Esophagus squamous epithelium (tissue), 5 donors: ENCODE results near the gene ANO6. TPM values are rescaled to one million over a fixed set of nuclear protein-coding genes. Genes with fewer than 3 reads are reported as not detected.
A peak's percentile ranks its signal among the peaks of the same experiment; 100 is the strongest.

Source experiments
- DNase-seq: peaks from one replicate; lab custom pipeline; 2025; lab: John Stamatoyannopoulos, UW
- H3K27ac ChIP-seq, 4 donors: fragments of 200-600 bp; sonication (generic); one replicate each; pipeline ENCODE4 v1.5.1; 2016 to 2019; ENCODE audit warnings: mild to moderate bottlenecking in 1 of 4
- H3K27me3 ChIP-seq, 4 donors: fragments of 200-600 bp; sonication (generic); 1 replicate in 3 of 4; 2 replicates in 1 of 4; pipeline versions ENCODE4 v1.5.1 to v1.6.0; 2017 to 2021; ENCODE audit warnings: antibody characterized with exemption in 1 of 4
- H3K36me3 ChIP-seq, 3 donors: fragments of 200-600 bp; sonication (generic); one replicate each; pipeline ENCODE4 v1.5.1; 2016 to 2019
- H3K4me1 ChIP-seq, 3 donors: fragments of 200-600 bp; sonication (generic); one replicate each; pipeline ENCODE4 v1.5.1; 2017 to 2019
- H3K4me3 ChIP-seq, 4 donors: fragments of 200-600 bp; sonication (generic); 1 replicate in 3 of 4; 2 replicates in 1 of 4; pipeline ENCODE4 v1.5.1; 2016 to 2019; ENCODE audit warnings: mild to moderate bottlenecking in 2 of 4, moderate library complexity in 1 of 4
- H3K9me3 ChIP-seq, 3 donors: fragments of 200-600 bp; sonication (generic); one replicate each; pipeline ENCODE4 v1.5.1; 2016 to 2019
- CTCF ChIP-seq, 6 experiments: fragments of 450-650 bp in 4 of 6; fragments of 200-600 bp in 2 of 6; sonication (generic) in 2 of 6; IDR thresholded peaks; one replicate each; pipeline ENCODE4 v1.5.1; 2016 to 2019; ENCODE audit warnings: antibody characterized with exemption in 6 of 6, mild to moderate bottlenecking in 4 of 6, moderate library complexity in 4 of 6
- POLR2A ChIP-seq, 4 donors: fragments of 450-650 bp; IDR thresholded peaks; one replicate each; pipeline ENCODE4 v1.6.1; 2017; ENCODE audit warnings: antibody characterized with exemption in 4 of 4, mild to moderate bottlenecking in 4 of 4, moderate library complexity in 3 of 4
- WGBS, 2 donors: methylation state at CpG; one replicate each; pipeline ENCODE4 v1.1.5; 2018; 5-methylcytosine and 5-hydroxymethylcytosine counted together
- intact Hi-C: fragments of 100-400 bp; cut with DNase I; formaldehyde crosslinking; loops from one replicate; pipeline ENCODE4 v1.15.0; 2022
- total RNA-seq, 4 donors: library from RNA; depleted of rRNA; stranded (reverse); fragments of >200 nt; gene quantifications; one replicate each; pipeline ENCODE4 v1.1.0, GENCODE V29; 2016
- donor health status: DM: yes; HTN: yes; CAD: no.

The ANO6 gene
- total RNA-seq, 4 donors from 2014 or later = 13.0 to 40.8 (median 25.1) TPM

DNA sequence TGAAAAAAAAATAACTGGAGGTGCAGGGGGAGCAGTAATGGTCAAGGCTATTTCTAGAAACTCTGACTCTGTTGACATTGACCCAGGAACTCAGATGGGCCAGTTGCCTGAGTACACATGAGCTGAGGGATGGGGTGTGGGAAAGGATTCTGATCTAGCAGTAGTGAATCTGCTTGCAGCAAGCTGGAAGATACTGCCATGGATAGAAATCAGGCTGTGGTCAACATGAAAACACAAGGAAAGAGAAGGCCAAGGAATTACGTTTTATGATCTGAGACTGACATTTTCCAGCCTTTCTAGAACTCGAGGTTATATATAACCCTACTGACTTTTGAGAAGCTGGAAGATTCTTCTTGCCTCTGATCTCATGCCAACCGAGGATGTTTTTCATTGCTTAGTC is 90.0 kb downstream of the ANO6 start:
- peaks cover 10 to 70% (median 21%) of the 10 kb centered on the region in 3 donors for H3K4me1 ChIP-seq
- WGBS, 2 donors = 64 to 80% methylated on average over 3 of the region's 3 CpGs

GRCh38 chr12:45309836-45310626 is 94.1 kb downstream of the ANO6 start:
- Histone ChIP-seq H3K27ac (peak overlapping the region in 2 of 4 donors; percentile 38 to 70), H3K4me3 (no peak overlapping the region), H3K4me1 (peaks cover 0 to 39% (median 12%) of the 10 kb centered on the region in 3 donors), H3K27me3 (no peaks in the 10 kb centered on the region), H3K36me3 (peaks cover 0 to 11% (median 0%) of the 10 kb centered on the region in 3 donors), H3K9me3 (no peaks in the 10 kb centered on the region)
- DNase-seq = no peak
- intact Hi-C loops = no loop called here
- TF ChIP-seq CTCF (IDR thresholded peaks at IDR 0.05) (no peak), POLR2A (IDR thresholded peaks at IDR 0.05) (no peak)
- WGBS, 2 donors = 63 to 64% methylated on average over 1 of the region's 1 CpG

More for the DNA sequence above, 90.0 kb downstream of the ANO6 start:
- Histone ChIP-seq H3K27ac (peak overlapping the region in 3 of 4 donors; percentile 36 to 78 (median 72)), H3K27me3 (no peaks in the 10 kb centered on the region), H3K36me3 (no peaks in the 10 kb centered on the region), H3K9me3 (no peaks in the 10 kb centered on the region), H3K4me3 (no peak overlapping the region)
- TF ChIP-seq CTCF (IDR thresholded peaks at IDR 0.05) (no peak), POLR2A (IDR thresholded peaks at IDR 0.05) (no peak)
- DNase-seq = no peak
- intact Hi-C loops = no loop called here

GRCh38 chr12:45310627-45310968 is 94.7 kb downstream of the ANO6 start:
- Histone ChIP-seq H3K27ac (peak overlapping the region in 2 of 4 donors; percentile 38 to 70), H3K27me3 (no peaks in the 10 kb centered on the region), H3K36me3 (peaks cover 0 to 17% (median 0%) of the 10 kb centered on the region in 3 donors), H3K9me3 (no peaks in the 10 kb centered on the region), H3K4me1 (peaks cover 0 to 33% (median 10%) of the 10 kb centered on the region in 3 donors), H3K4me3 (no peak overlapping the region)
- no peak for DNase-seq
- intact Hi-C loops = no loop called here
- WGBS, 2 donors = 57 to 67% methylated on average over 1 of the region's 1 CpG
- TF ChIP-seq POLR2A (IDR thresholded peaks at IDR 0.05) = no peak
- TF ChIP-seq CTCF (IDR thresholded peaks at IDR 0.05) = no peak

- Histone ChIP-seq H3K27me3 (no peaks in the 10 kb centered on the region), H3K9me3 (no peaks in the 10 kb centered on the region), H3K4me1 (peaks cover 0 to 25% (median 8%) of the 10 kb centered on the region in 3 donors), H3K4me3 (no peak overlapping the region), H3K36me3 (peaks cover 0 to 24% (median 0%) of the 10 kb centered on the region in 3 donors), H3K27ac (no peak overlapping the region)
- 92 to 97% methylated on average over 1 of the region's 1 CpG for WGBS, 2 donors
- intact Hi-C loops = no loop called here
- TF ChIP-seq POLR2A (IDR thresholded peaks at IDR 0.05) (no peak), CTCF (IDR thresholded peaks at IDR 0.05) (no peak)
- DNase-seq = no peak
Observed at GRCh38 chr12:45312012-45312411, 96.1 kb downstream of the ANO6 start.

GRCh38 chr12:45314770-45315169 is 98.9 kb downstream of the ANO6 start:
- no peak for TF ChIP-seq CTCF (IDR thresholded peaks at IDR 0.05)
- TF ChIP-seq POLR2A (IDR thresholded peaks at IDR 0.05) = no peak
- no peak overlapping the region for H3K27ac ChIP-seq
- WGBS, 2 donors = 88 to 100% methylated on average over 1 of the region's 1 CpG
- H3K4me3 ChIP-seq = no peak overlapping the region
- H3K27me3 ChIP-seq = no peaks in the 10 kb centered on the region
- DNase-seq = no peak
- peaks cover 0 to 24% (median 0%) of the 10 kb centered on the region in 3 donors for H3K36me3 ChIP-seq
- no peaks in the 10 kb centered on the region for H3K9me3 ChIP-seq
- H3K4me1 ChIP-seq = peaks cover 0 to 9% (median 6%) of the 10 kb centered on the region in 3 donors
- intact Hi-C loops = no loop called here
